ENCODE results near the gene SCARF2. TPM values are rescaled to one million over a fixed set of nuclear protein-coding genes. Genes with fewer than 3 reads are reported as not detected.

The SCARF2 gene
- total RNA-seq, 1 experiment from 2014 or later = 1.4 TPM

- Histone ChIP-seq H3K36me3 (ENCODE audit: insufficient read depth, low read length, poor library complexity, severe bottlenecking) (no peaks in the 10 kb centered on the region), H3K9me3 (ENCODE audit: low read depth, low read length, poor library complexity, severe bottlenecking) (no peaks in the 10 kb centered on the region), H3K4me1 (ENCODE audit: insufficient read depth, low read length, poor library complexity, severe bottlenecking) (no peaks in the 10 kb centered on the region), H3K4me3 (ENCODE audit: low read depth, low read length, poor library complexity, severe bottlenecking) (no peak overlapping the region), H3K27me3 (replicated peaks; ENCODE audit: insufficient read depth, low read depth, low read length, poor library complexity) (no peaks in the 10 kb centered on the region), H3K27ac (ENCODE audit: low read depth, low read length, poor library complexity, severe bottlenecking) (no peak overlapping the region)
- ChIA-PET CTCF (no interaction called here), POLR2A (ENCODE audit: low non-redundant PET) (no interaction called here)
- no TSS peak for BruUV-seq (replicated peaks)
- TF ChIP-seq, protein P1, sequence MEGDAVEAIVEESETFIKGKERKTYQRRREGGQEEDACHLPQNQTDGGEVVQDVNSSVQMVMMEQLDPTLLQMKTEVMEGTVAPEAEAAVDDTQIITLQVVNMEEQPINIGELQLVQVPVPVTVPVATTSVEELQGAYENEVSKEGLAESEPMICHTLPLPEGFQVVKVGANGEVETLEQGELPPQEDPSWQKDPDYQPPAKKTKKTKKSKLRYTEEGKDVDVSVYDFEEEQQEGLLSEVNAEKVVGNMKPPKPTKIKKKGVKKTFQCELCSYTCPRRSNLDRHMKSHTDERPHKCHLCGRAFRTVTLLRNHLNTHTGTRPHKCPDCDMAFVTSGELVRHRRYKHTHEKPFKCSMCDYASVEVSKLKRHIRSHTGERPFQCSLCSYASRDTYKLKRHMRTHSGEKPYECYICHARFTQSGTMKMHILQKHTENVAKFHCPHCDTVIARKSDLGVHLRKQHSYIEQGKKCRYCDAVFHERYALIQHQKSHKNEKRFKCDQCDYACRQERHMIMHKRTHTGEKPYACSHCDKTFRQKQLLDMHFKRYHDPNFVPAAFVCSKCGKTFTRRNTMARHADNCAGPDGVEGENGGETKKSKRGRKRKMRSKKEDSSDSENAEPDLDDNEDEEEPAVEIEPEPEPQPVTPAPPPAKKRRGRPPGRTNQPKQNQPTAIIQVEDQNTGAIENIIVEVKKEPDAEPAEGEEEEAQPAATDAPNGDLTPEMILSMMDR (conservative IDR thresholded peaks at IDR 0.05; ENCODE audit: low read depth, low read length) = no peak
- TF ChIP-seq EZH2 (IDR thresholded peaks at IDR 0.05; ENCODE audit: borderline replicate concordance, low read depth, low read length, poor library complexity, severe bottlenecking) = no peak
- intact Hi-C loops (cut with micrococcal nuclease; ENCODE audit: unreplicated experiment) = no loop called here
- DNase-seq (ENCODE audit: low spot score) = no peak
Measured at GRCh38 chr22:20384865-20385264, 52.8 kb downstream of the SCARF2 start.

DNA sequence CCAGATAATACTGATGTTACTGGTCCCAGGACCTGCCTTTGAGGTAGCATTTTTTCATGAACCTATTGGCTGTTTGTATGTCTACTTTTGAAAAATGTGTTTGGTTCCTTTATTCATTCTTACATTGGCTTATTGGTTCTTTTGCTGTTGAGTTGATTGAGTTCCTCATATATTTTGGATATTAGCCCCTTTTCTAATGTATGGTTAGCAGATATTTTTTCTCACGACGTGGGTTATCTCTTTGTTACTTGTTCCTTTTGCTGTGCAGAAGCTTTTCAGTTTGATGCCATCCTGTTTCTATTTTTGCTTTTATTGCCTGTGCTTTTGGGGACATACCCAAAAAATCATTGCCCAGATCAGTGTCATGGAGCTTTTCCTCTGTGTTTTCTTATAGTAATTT, 53.5 kb downstream of the SCARF2 start:
- Histone ChIP-seq H3K4me1 (ENCODE audit: insufficient read depth, low read length, poor library complexity, severe bottlenecking) (no peaks in the 10 kb centered on the region), H3K27me3 (replicated peaks; ENCODE audit: insufficient read depth, low read depth, low read length, poor library complexity) (no peaks in the 10 kb centered on the region), H3K9me3 (ENCODE audit: low read depth, low read length, poor library complexity, severe bottlenecking) (no peaks in the 10 kb centered on the region), H3K4me3 (ENCODE audit: low read depth, low read length, poor library complexity, severe bottlenecking) (no peak overlapping the region), H3K36me3 (ENCODE audit: insufficient read depth, low read length, poor library complexity, severe bottlenecking) (no peaks in the 10 kb centered on the region), H3K27ac (ENCODE audit: low read depth, low read length, poor library complexity, severe bottlenecking) (no peak overlapping the region)
- intact Hi-C loops (cut with micrococcal nuclease; ENCODE audit: unreplicated experiment) = no loop called here
- ChIA-PET CTCF (no interaction called here), POLR2A (ENCODE audit: low non-redundant PET) (no interaction called here)
- TF ChIP-seq, protein P1 (conservative IDR thresholded peaks at IDR 0.05; ENCODE audit: low read depth, low read length) = no peak
- no peak for TF ChIP-seq EZH2 (IDR thresholded peaks at IDR 0.05; ENCODE audit: borderline replicate concordance, low read depth, low read length, poor library complexity, severe bottlenecking)
- no peak for DNase-seq (ENCODE audit: low spot score)
- BruUV-seq (replicated peaks) = no TSS peak

DNA sequence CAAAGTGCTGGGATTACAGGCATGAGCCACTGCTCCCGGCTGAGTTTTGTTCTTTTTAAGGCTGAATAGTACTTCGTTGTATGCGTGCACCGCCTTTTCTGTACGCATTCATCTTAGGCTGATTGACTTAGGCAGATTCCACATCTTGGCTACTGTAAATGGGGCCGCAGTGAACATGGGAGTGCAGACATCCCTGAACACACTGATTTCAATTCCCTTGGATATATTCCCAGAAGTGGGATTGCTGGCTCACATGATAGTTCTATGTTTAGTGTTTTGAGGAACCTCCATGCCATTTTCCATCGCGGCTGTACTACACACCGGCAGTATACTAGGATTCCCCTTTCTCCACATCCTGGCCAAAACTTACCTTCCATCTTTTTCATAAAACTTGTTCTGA, 54.1 kb downstream of the SCARF2 start:
- intact Hi-C loops (cut with micrococcal nuclease; ENCODE audit: unreplicated experiment) = no loop called here
- no peaks in the 10 kb centered on the region for H3K9me3 ChIP-seq (ENCODE audit: low read depth, low read length, poor library complexity, severe bottlenecking)
- no peaks in the 10 kb centered on the region for H3K27me3 ChIP-seq (replicated peaks; ENCODE audit: insufficient read depth, low read depth, low read length, poor library complexity)
- CTCF ChIA-PET = no interaction called here
- TF ChIP-seq EZH2 (IDR thresholded peaks at IDR 0.05; ENCODE audit: borderline replicate concordance, low read depth, low read length, poor library complexity, severe bottlenecking) = no peak
- TF ChIP-seq, protein P1 (conservative IDR thresholded peaks at IDR 0.05; ENCODE audit: low read depth, low read length) = no peak
- no peaks in the 10 kb centered on the region for H3K36me3 ChIP-seq (ENCODE audit: insufficient read depth, low read length, poor library complexity, severe bottlenecking)
- DNase-seq (ENCODE audit: low spot score) = no peak
- no peak overlapping the region for H3K4me3 ChIP-seq (ENCODE audit: low read depth, low read length, poor library complexity, severe bottlenecking)
- POLR2A ChIA-PET (ENCODE audit: low non-redundant PET) = no interaction called here
- BruUV-seq (replicated peaks) = no TSS peak
- H3K27ac ChIP-seq (ENCODE audit: low read depth, low read length, poor library complexity, severe bottlenecking) = no peak overlapping the region
- no peaks in the 10 kb centered on the region for H3K4me1 ChIP-seq (ENCODE audit: insufficient read depth, low read length, poor library complexity, severe bottlenecking)
